Neural cell (in vitro differentiated cells): ENCODE measurements around the gene RAC3.

Source experiments
- CTCF ChIP-seq: fragments of 450-650 bp; IDR thresholded peaks from 2 replicates; pipeline ENCODE4 v1.5.1; 2014; ENCODE audit warnings: antibody characterized with exemption, mild to moderate bottlenecking, moderate library complexity; ENCODE audit not compliant: poor library complexity, severe bottlenecking
- EP300 ChIP-seq: fragments of 450-650 bp; conservative IDR thresholded peaks from 2 replicates; pipeline ENCODE4 v1.6.1; 2014; ENCODE audit warnings: antibody characterized with exemption, mild to moderate bottlenecking, moderate library complexity; ENCODE audit not compliant: poor library complexity, severe bottlenecking
- EZH2 ChIP-seq: fragments of 200-600, 300-800 bp; shearing (Covaris generic), sonication (generic); IDR thresholded peaks from 2 replicates; pipeline ENCODE4 v1.6.1; 2014; ENCODE audit warnings: antibody characterized with exemption, low read length, borderline replicate concordance, mild to moderate bottlenecking; ENCODE audit not compliant: insufficient read depth, poor library complexity, severe bottlenecking
- POLR2AphosphoS5 ChIP-seq: IDR thresholded peaks from 2 replicates; pipeline ENCODE4 v1.6.1; 2012
- RAD21 ChIP-seq: fragments of 450-650 bp; conservative IDR thresholded peaks from 2 replicates; pipeline ENCODE4 v1.6.1; 2014; ENCODE audit warnings: antibody characterized with exemption, mild to moderate bottlenecking, moderate library complexity
- SMC3 ChIP-seq: fragments of 450-650 bp; conservative IDR thresholded peaks from 2 replicates; pipeline ENCODE4 v1.6.1; 2014; ENCODE audit warnings: antibody characterized with exemption, mild to moderate bottlenecking, moderate library complexity; ENCODE audit not compliant: poor library complexity

DNA sequence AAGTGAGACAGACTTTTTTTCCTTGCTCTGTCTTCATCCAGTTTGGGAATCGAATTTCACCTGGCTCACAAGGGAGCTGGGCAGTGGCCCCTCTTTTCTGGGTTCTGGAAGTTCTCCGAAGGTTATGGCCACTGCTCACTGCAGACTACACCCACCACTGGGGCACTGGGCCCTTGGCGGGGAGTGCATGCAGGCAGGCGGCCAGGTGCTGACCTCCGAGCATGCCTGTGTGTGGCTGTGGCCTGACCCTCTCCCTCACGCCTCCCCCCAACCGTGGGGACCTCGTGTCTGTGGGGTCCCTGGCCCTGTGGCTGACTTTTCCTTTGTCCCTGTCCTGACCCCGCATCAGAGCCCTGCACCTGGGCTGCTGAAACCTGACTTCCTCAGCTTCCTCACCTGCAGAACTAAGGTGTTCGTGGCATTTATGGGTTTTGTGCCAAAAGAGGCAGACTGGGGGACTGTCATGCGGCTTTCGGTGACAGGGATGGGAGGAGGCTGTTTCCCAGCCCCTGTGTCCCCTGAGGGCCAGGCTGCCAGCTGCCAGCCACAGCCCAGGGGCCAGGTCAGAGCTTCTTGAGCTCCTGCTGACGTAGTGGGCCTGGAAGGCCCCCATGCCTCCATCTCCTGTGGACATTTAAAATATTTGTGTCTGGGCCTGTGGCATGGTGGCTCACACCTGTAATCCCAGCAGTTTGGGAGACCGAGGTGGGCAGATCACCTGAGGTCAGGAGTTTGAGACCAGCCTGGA is 32.6 kb upstream of the RAC3 start:
- no peak for TF ChIP-seq CTCF
- TF ChIP-seq RAD21, result no peak
- no peak for TF ChIP-seq EP300
- TF ChIP-seq EZH2, result no peak
- no peak for TF ChIP-seq POLR2AphosphoS5
- no peak for TF ChIP-seq SMC3
